GM12875 (cell line): ENCODE measurements around the gene ELMO1.

Experiments used
- H3K4me3 ChIP-seq: one replicate; pipeline ENCODE4 v1.5.1; 2011; ENCODE audit warnings: low read depth, low read length, control low read depth
- TF ChIP-seq, protein P1 (sequence below): IDR thresholded peaks from 2 replicates; pipeline ENCODE4 v1.5.1; 2011; ENCODE audit warnings: low read depth, mild to moderate bottlenecking, control low read depth, inconsistent platforms, low read length, moderate library complexity, borderline replicate concordance; ENCODE audit not compliant: insufficient read depth

Gene ELMO1

DNA sequence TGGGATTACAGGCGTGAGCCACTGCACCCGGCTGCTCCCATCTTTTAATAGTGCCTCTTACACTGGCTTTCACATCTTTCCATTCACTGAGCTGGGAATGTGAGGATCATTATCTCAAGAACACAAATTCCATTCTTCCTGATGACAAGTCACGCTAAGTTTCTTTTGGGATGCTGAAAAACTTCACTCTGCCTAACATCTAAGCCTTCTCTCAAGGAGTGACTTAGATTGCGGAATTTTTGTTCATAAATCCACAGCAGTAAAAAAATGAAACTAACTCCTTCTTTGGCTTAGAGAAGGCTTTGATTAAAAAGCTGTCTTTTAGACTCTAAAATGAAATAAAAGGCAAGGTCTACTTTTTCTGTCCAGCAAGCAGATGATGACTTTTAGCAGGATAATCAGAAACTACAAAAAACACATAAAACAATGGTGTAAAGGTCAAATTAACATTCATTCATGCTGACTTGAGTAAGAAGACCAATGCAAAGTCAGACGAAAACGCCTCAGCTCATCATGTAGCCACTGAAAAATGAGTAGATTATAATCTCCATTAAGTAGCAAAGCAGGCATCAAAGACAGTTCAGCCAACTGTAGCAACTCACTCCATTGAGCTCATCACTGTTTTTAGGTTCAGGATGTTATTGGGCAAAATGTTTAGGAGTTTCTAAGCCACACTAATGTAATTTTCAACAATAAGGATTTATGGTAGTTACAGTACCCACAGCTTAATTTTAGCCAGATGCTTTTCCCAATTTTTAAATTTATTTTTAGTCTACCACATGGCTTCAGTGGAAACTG is 178.8 kb downstream of the ELMO1 start:
- no peak overlapping the region for H3K4me3 ChIP-seq
- TF ChIP-seq, protein P1, sequence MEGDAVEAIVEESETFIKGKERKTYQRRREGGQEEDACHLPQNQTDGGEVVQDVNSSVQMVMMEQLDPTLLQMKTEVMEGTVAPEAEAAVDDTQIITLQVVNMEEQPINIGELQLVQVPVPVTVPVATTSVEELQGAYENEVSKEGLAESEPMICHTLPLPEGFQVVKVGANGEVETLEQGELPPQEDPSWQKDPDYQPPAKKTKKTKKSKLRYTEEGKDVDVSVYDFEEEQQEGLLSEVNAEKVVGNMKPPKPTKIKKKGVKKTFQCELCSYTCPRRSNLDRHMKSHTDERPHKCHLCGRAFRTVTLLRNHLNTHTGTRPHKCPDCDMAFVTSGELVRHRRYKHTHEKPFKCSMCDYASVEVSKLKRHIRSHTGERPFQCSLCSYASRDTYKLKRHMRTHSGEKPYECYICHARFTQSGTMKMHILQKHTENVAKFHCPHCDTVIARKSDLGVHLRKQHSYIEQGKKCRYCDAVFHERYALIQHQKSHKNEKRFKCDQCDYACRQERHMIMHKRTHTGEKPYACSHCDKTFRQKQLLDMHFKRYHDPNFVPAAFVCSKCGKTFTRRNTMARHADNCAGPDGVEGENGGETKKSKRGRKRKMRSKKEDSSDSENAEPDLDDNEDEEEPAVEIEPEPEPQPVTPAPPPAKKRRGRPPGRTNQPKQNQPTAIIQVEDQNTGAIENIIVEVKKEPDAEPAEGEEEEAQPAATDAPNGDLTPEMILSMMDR = no peak

DNA sequence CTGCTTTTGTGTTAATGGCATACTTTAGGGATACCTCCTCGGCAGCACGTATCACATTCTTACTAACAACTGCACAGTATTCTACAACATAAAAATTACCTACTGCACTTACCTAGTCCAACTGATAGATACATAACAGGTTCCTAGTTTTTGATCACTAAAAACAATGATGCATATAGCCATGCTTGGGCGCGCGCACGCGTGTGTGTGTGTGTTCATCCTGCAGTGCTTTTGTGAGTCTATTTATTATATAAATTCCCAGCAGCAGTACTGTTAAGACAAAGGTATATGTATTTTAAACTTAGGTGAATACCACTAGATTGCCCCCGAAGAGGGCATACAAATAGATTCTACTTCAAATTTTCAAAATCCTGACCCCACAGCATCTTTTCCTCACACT is 181.4 kb downstream of the ELMO1 start:
- TF ChIP-seq, protein P1 = no peak

DNA sequence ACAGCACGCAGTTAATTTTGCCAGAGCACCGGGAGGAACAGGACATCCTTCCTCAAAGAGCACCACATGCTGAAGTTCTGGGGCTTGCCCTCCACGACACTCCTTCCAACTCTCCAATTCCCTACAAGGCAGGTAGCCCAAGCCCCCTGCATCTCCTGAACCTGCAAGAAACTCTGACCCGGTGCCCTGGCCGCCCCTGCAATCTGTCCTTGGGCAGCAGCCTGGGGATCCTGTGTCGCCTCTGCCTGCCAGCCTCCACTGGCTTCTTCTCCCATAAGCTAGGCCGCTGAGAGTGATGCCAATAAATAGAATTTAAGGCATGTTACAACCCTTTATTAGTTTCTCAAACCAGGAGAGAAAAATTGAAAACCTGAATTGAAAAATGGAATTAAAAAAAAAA is 182.8 kb downstream of the ELMO1 start:
- no peak overlapping the region for H3K4me3 ChIP-seq
- TF ChIP-seq, protein P1 = no peak

More for the DNA sequence above, 181.4 kb downstream of the ELMO1 start:
- H3K4me3 ChIP-seq = no peak overlapping the region

DNA sequence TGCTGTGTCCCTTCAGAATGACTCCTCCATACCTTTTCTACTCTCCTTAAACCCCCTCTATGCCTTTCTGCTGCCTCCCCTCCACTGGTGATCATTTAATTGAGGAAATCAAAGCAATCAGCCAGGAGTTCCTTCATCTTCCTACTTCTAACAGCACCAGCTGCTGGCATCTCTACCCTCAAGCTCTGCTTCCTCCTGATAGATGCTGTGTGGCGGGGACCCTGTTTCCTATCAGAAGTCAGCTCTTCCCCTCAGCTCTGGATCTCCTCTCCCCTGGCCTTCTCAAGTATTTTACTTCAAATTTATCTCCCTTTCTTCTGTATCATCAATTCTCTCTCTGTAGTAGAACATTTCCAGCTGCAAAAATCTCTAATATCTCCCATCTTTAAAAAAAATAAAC is 183.7 kb downstream of the ELMO1 start:
- TF ChIP-seq, protein P1 = no peak
- no peak overlapping the region for H3K4me3 ChIP-seq

DNA sequence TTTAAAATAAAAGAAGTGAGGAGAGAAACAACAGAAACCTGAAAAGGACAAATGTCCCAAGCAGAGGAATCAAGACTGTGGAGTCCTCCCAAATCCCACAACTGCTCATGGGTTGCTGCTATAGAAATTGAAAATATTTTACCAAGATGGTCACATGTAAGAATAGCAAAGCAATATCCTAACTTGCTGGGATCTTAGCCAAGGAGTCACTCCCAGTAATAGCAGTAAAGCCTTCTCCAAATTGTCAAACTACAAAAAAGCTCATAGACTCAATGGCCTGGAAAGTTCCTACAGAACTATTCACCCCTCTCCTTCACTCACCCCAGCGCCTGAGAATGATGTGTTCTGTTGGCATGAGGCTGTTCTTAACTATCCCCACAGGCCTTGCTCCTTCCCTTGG is 186.5 kb downstream of the ELMO1 start:
- no peak overlapping the region for H3K4me3 ChIP-seq
- TF ChIP-seq, protein P1 = no peak

DNA sequence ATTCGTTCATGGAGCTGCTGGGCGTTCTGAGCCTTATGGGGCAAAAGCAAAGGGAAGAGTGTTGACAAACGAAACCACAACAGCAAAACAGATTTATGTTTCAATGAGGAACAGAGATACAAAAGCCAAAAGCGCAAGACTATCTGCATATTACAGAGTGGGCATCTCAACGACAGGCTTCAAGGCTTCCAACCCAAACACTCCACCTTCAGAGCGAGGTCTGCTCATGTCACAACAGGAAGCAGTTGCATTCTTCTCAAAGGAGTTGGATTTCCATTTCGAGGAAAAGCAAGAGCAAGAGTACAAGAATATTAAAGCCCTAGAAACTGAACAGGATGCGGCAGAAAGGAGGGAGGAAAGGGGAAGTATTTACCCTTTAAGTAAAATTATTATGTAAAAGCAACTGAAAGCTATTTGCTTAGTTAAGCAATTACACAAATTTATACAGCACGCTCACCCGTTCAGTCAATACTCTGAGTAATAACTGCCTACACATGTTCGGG is 189.3 kb downstream of the ELMO1 start:
- H3K4me3 ChIP-seq = no peak overlapping the region
- TF ChIP-seq, protein P1 = no peak

DNA sequence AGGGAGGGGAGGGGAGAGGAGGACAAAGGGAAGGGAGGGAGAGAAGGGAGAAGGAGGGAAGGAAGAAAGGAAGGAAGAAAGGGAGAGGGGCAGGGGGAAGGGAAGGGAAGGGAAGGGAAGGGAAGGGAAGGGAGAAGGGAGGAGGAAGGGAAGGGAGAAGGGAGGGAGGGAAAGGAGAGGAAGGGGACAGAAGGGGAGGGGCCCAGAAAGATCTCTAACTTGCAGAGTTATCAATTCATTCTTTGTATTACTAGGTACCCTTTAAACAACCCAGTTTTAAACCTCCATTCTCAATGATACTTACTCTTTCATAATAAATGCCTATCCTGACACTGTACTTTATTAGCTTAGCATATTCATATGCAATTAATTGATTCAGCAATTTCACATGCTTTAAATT is 192.0 kb downstream of the ELMO1 start:
- no peak overlapping the region for H3K4me3 ChIP-seq
- TF ChIP-seq, protein P1 = no peak
